Duodenal mucosa (tissue), 2 donors: ENCODE data around the gene LMOD1.
"Not testable (repeated sequence)": the region's sequence is repeated elsewhere in the genome, so short reads cannot be mapped to it uniquely, and the experiment has no call there.

Experiments
- H3K27ac ChIP-seq: one replicate; pipeline ENCODE4 v1.7.0; 2013; ENCODE audit warnings: low read depth, low read length
- H3K27me3 ChIP-seq, 2 donors: one replicate each; pipeline ENCODE4 v1.7.0; 2013; ENCODE audit warnings: low read length in 2 of 2, control low read depth in 1 of 2; ENCODE audit not compliant: insufficient read depth in 2 of 2, control insufficient read depth in 1 of 2
- H3K36me3 ChIP-seq, 2 donors: one replicate each; pipeline ENCODE4 v1.7.0; 2013; ENCODE audit warnings: low read length in 2 of 2, control low read depth in 1 of 2; ENCODE audit not compliant: insufficient read depth in 2 of 2, control insufficient read depth in 1 of 2
- H3K4me1 ChIP-seq, 2 donors: one replicate each; pipeline ENCODE4 v1.7.0; 2013; ENCODE audit warnings: low read length in 2 of 2, control low read depth in 1 of 2; ENCODE audit not compliant: insufficient read depth in 2 of 2, control insufficient read depth in 1 of 2
- H3K4me3 ChIP-seq, 2 donors: one replicate each; pipeline ENCODE4 v1.7.0; 2013; ENCODE audit warnings: low read length in 2 of 2, low read depth in 1 of 2
- H3K9ac ChIP-seq, 2 donors: one replicate each; pipeline ENCODE4 v1.7.0; 2013; ENCODE audit warnings: low read length in 2 of 2, low read depth in 1 of 2
- H3K9me3 ChIP-seq, 2 donors: one replicate each; pipeline ENCODE4 v1.7.0; 2013; ENCODE audit warnings: low read length in 2 of 2, control low read depth in 1 of 2; ENCODE audit not compliant: control insufficient read depth in 1 of 2

LMOD1 gene

DNA sequence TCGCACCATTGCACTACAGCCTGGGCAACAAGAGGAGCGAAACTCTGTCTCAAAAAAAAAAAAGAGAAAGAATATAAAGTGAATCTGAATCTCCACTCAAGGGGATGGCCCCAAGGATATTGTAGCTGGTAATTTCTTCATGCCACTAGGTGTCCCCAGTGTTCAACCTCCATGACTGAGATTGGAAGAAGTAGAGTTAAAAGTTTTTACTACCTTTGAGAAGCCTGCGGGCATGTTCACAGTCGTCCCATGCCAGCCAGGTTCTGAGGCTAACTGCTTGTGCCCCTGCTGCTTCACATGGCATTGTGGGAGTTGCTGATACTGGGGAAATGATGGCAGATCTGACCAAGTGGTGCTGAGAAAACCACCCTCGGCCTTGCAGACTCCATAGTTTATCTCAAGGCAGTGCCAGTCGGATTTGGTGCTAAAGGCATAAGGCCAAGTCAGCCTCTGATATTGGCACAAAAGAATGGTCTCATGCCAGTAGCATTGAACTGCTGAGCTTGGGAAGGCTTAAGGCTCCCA lies 68.4 kb downstream of the LMOD1 start:
- Histone ChIP-seq H3K9me3 (no peaks in the 10 kb centered on the region), H3K36me3 (peaks cover 12 to 22% of the 10 kb centered on the region in 2 donors), H3K27me3 (no peaks in the 10 kb centered on the region), H3K27ac (no peak overlapping the region), H3K9ac (no peak overlapping the region), H3K4me3 (no peak overlapping the region), H3K4me1 (peaks cover 0 to 4% of the 10 kb centered on the region in 2 donors)

DNA sequence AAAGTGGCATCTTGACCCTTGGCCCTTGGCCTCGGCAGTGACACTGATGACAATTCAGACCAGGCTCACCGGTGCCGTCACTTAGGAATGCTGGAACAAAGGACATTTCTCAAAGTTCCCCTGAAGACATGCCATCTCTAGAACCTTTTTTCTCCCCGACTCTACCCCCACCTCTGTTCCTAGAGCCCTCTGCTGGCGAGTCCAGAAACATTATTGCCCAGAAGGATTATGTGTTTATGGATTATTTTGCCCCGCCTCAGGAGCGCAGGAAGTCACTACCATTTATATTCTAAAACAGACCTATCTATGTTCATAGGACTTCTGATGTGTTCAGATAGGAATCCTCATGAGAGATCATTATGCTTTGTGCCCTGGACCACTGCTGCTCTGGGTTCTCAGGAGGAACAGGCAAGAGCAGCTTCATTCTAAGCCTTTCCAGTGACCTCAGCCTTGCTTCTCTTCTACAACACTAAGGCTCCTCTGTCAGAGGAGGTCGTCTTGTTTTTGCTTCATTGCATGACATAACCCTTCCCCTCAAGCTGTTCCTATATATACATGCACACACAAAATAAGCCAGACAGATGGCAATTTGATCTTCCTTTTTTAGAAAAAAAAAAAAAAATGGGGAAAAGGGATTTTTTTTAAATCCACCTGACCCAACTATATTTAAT lies 70.1 kb downstream of the LMOD1 start:
- Histone ChIP-seq H3K4me3 (no peak overlapping the region), H3K4me1 (no peaks in the 10 kb centered on the region), H3K9ac (no peak overlapping the region), H3K27ac (no peak overlapping the region), H3K9me3 (no peaks in the 10 kb centered on the region), H3K36me3 (peaks cover 25 to 38% of the 10 kb centered on the region in 2 donors), H3K27me3 (no peaks in the 10 kb centered on the region)

DNA sequence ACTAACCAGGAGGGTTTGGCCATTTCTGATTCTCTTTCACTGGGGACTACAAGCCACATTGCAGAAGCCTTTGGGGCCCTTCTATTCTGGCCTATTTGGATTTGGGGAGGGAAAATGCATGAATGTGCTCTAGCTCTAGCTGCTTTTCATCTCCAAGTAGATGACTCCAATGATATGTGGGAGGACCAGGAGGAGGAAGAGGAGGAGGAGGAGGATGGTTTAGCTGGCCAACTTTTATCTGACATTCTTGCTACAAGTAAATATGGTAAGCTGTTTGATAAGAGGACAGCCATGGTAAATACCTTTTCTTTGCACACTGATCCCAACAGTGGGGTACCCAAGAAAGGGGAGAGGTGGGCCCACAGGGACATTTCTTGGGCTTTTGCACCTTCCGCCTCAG lies 71.7 kb downstream of the LMOD1 start:
- no peak overlapping the region for H3K9ac ChIP-seq
- no peak overlapping the region for H3K4me3 ChIP-seq
- H3K27me3 ChIP-seq = no peaks in the 10 kb centered on the region
- H3K9me3 ChIP-seq = no peaks in the 10 kb centered on the region
- no peak overlapping the region for H3K27ac ChIP-seq
- H3K36me3 ChIP-seq = peaks cover 40 to 54% of the 10 kb centered on the region in 2 donors
- no peaks in the 10 kb centered on the region for H3K4me1 ChIP-seq

DNA sequence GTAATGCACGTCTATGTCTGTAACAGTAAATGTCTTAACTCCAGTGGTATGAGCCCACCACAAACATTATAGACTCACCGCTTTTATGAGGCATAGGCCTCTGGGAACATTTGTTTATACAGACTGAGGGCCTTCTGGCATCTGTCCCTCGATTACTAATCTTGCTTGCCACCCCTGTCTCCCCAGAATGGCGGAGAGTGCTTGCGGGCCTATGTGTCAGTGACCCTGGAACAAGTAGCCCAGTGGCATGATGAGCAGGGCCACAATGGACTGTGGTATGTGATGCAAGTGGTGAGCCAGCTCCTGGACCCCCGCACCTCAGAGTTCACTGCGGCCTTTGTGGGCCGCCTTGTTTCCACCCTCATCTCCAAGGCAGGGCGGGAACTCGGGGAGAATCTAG lies 76.0 kb downstream of the LMOD1 start:
- H3K27ac ChIP-seq = no peak overlapping the region
- H3K4me3 ChIP-seq = no peak overlapping the region
- H3K9ac ChIP-seq = no peak overlapping the region
- no peaks in the 10 kb centered on the region for H3K27me3 ChIP-seq
- peaks cover 55 to 79% of the 10 kb centered on the region in 2 donors for H3K36me3 ChIP-seq
- H3K4me1 ChIP-seq = no peaks in the 10 kb centered on the region
- no peaks in the 10 kb centered on the region for H3K9me3 ChIP-seq

DNA sequence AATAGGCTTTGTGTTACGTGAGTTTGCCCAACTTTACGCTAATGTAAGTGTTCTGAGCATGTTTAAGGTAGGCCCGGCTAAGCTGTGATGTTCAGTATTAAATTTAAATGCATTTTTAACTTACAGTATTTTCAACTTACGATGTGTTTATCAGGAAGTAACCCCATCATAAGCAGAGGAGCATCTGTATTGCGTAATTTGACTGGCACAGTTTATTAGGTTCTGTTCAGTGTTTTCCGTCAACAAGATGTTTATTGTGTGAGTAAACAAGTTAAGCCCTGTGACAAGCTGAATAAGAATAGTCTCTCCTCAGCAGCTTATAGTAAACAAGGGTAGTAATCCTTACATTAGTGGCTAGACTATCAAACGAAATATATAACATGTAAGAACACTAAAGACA lies 84.9 kb downstream of the LMOD1 start:
- H3K36me3 ChIP-seq = peaks cover 30 to 56% of the 10 kb centered on the region in 2 donors
- no peak overlapping the region for H3K27ac ChIP-seq
- H3K9me3 ChIP-seq = no peaks in the 10 kb centered on the region
- H3K4me3 ChIP-seq = no peak overlapping the region
- no peaks in the 10 kb centered on the region for H3K4me1 ChIP-seq
- no peak overlapping the region for H3K9ac ChIP-seq
- H3K27me3 ChIP-seq = no peaks in the 10 kb centered on the region

DNA sequence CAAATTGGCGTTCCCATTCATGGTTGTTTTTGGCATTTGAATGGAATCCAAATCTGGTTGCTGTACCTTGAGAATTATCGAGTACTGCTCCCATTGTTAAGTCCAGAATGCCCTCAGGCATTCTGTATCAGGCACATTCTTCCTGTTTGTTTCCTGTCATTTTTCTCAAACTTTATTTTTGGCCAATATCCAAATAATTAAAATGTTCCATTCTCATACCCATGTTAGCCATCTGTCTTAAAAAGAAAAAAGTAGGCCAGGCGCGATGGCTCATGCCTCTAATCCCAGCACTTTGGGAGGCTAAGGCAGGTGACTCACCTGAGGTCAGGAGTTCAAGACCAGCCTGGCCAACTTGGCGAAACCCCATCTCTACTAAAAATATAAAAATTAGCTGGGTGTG lies 86.9 kb downstream of the LMOD1 start:
- H3K27me3 ChIP-seq = no peaks in the 10 kb centered on the region
- no peak overlapping the region for H3K9ac ChIP-seq
- H3K4me1 ChIP-seq = no peaks in the 10 kb centered on the region
- peaks cover 41 to 69% of the 10 kb centered on the region in 2 donors for H3K36me3 ChIP-seq
- H3K27ac ChIP-seq = no peak overlapping the region
- H3K4me3 ChIP-seq = no peak overlapping the region
- H3K9me3 ChIP-seq = no peaks in the 10 kb centered on the region

DNA sequence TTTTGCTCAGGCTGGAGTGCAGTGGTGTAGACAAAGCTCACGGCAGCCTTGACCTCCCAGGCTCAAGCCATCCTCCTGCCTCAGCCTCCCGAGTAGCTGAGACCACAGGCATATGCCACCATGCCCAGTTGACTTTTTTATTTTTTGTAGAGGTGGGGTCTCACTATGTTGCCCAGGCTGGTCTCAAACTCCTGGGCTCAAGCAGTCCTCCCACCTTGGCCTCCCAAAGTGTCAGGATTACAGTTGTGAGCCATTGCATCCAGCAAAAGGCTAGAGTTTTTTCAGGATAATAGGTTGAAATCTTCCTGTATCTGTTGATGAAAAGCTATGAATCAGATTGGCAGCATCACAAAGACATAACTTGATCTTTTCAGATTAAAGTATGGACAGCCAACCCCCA lies 89.6 kb downstream of the LMOD1 start:
- H3K9ac ChIP-seq, H3K9me3 ChIP-seq, H3K27me3 ChIP-seq, H3K27ac ChIP-seq, H3K4me1 ChIP-seq, H3K4me3 ChIP-seq: not testable (repeated sequence)
- H3K36me3 ChIP-seq = peaks cover 50 to 86% of the 10 kb centered on the region in 2 donors

DNA sequence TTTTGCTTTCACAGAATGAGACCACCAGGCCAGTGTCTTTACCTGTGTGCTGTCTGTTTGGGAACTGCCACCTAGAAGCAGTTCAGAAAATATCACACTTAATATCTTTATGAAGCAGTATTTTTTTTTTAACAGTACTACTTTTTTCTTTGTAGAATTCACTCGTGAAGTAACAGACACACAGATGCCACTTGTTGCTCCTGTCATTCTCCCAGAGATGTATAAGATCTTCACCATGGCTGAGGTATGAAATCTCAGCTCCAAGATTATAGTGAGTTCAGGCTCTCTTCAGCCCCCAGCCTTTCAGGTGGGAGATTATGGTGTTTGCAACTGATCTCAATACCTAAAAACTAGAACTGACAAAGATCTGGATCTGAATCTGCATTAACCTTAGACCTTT lies 94.4 kb downstream of the LMOD1 start:
- H3K36me3 ChIP-seq = peaks cover 49 to 71% of the 10 kb centered on the region in 2 donors
- no peak overlapping the region for H3K27ac ChIP-seq
- H3K9ac ChIP-seq = no peak overlapping the region
- no peaks in the 10 kb centered on the region for H3K4me1 ChIP-seq
- H3K27me3 ChIP-seq = no peaks in the 10 kb centered on the region
- no peaks in the 10 kb centered on the region for H3K9me3 ChIP-seq
- H3K4me3 ChIP-seq = no peak overlapping the region

DNA sequence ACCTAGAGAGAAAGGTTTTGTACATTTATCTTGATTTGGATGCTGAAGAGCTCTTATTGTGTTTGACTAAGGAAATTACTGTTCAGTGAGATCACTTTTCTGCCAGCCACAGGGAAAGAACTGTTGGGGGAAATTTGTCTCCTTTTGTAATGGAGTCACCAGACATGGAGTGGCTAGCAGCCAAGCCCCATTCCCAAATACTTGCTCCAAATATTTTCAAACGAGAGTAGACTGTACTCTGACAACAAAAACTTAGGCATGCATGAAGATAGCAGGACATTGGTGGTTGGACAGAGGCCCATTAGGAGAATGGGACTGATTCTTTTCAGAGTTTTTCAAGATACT lies 96.3 kb downstream of the LMOD1 start:
- H3K27ac ChIP-seq = no peak overlapping the region
- H3K4me1 ChIP-seq = no peaks in the 10 kb centered on the region
- H3K36me3 ChIP-seq = peaks cover 39 to 54% of the 10 kb centered on the region in 2 donors
- no peak overlapping the region for H3K4me3 ChIP-seq
- no peak overlapping the region for H3K9ac ChIP-seq
- no peaks in the 10 kb centered on the region for H3K27me3 ChIP-seq
- H3K9me3 ChIP-seq = no peaks in the 10 kb centered on the region

DNA sequence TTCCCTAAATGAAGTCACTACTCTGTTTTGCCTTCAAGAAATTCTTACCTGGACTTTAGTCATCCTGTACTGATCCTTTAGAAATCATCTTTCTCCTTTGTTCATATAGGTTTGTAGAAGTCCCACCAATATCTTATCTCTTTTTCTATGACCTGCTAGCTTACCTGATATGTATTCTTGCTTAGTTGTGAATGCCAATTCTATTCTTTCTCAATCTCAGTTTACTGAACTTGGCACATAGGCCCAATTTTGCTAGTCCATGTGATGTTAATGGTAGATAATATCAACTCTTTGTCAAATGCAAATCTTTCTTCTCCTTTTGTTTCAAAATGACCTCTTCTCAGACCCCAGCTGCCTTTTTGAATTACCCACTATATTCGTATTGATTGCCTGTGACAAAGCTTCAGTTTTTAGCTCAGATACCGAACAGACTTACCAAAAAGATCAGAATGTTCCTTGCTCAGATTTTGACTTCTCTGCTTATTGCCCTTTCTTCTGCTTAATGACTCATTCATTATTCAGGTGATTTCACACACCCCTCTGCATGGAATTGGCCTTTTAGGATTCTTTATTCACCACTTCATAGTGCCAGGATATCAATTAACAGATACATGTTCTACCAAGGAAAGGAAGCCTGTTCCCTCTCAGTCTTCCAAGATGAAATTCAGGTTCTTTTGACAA lies 96.8 kb downstream of the LMOD1 start:
- Histone ChIP-seq H3K9me3 (no peaks in the 10 kb centered on the region), H3K9ac (no peak overlapping the region), H3K27ac (no peak overlapping the region), H3K27me3 (no peaks in the 10 kb centered on the region), H3K36me3 (peaks cover 35 to 49% of the 10 kb centered on the region in 2 donors), H3K4me3 (no peak overlapping the region), H3K4me1 (peaks cover 0 to 2% of the 10 kb centered on the region in 2 donors)
